HG02938 (cell line): ENCODE results near the gene KRTAP20-4.

Experiments used
- ATAC-seq: cut with Tn5 transposase; IDR thresholded peaks from one replicate; pipeline ENCODE4 v1.9.1; 2021; ENCODE audit warnings: mild to moderate bottlenecking, moderate library complexity; ENCODE audit not compliant: unreplicated experiment

The KRTAP20-4 gene

GRCh38 chr21:30620522-30620921 is at the start of gene KRTAP20-4:
Gene KRTAP20-4 (plus strand): TSS chr21:30620627.
- ATAC-seq, result no peak

GRCh38 chr21:30577766-30578165 is 42.7 kb upstream of the KRTAP20-4 start:
- no peak for ATAC-seq

- no peak for ATAC-seq
Measured at GRCh38 chr21:30579346-30579745, 41.1 kb upstream of the KRTAP20-4 start.

GRCh38 chr21:30580132-30580531 is 40.3 kb upstream of the KRTAP20-4 start:
- no peak for ATAC-seq

- ATAC-seq, result no peak
Measured at GRCh38 chr21:30582870-30583269, 37.6 kb upstream of the KRTAP20-4 start.

GRCh38 chr21:30590297-30590696 is 30.1 kb upstream of the KRTAP20-4 start, which contains the start of gene KRTAP22-2:
Gene KRTAP22-2 (minus strand): TSS chr21:30590397.
- no peak for ATAC-seq

GRCh38 chr21:30592140-30592539 is 28.3 kb upstream of the KRTAP20-4 start, which contains the start of gene KRTAP6-3:
Gene KRTAP6-3 (plus strand): TSS chr21:30592440. CDS start chr21:30592446, 6 bp downstream.
- ATAC-seq, result no peak

- ATAC-seq, result no peak
Measured at GRCh38 chr21:30598802-30599201, 21.6 kb upstream of the KRTAP20-4 start, which contains the start of gene KRTAP6-2. Gene KRTAP6-2 (minus strand): TSS chr21:30598902. CDS start chr21:30598874, 28 bp downstream.

- no peak for ATAC-seq
Measured at GRCh38 chr21:30600787-30601186, 19.6 kb upstream of the KRTAP20-4 start, which contains the start of gene KRTAP22-1. Gene KRTAP22-1 (plus strand): TSS chr21:30601087.

- no peak for ATAC-seq
Measured at GRCh38 chr21:30605968-30606367, 14.5 kb upstream of the KRTAP20-4 start.

- ATAC-seq, result no peak
Measured at GRCh38 chr21:30612132-30612531, 8.3 kb upstream of the KRTAP20-4 start.

- no peak for ATAC-seq
Measured at GRCh38 chr21:30613836-30614235, 6.6 kb upstream of the KRTAP20-4 start, which contains the start of gene KRTAP6-1. Gene KRTAP6-1 (minus strand): TSS chr21:30613930. CDS start chr21:30613904, 26 bp downstream.

- ATAC-seq, result no peak
Measured at GRCh38 chr21:30615199-30615598, 5.2 kb upstream of the KRTAP20-4 start.

- no peak for ATAC-seq
Measured at GRCh38 chr21:30616125-30616524, 4.3 kb upstream of the KRTAP20-4 start, which contains the start of gene KRTAP20-1. Gene KRTAP20-1 (plus strand): TSS chr21:30616425. CDS start chr21:30616455, 30 bp downstream.

GRCh38 chr21:30620080-30620479 is 347 bp upstream of the KRTAP20-4 start:
- no peak for ATAC-seq

- ATAC-seq, result no peak
Measured at GRCh38 chr21:30623362-30623761, 2.9 kb downstream of the KRTAP20-4 start.

- no peak for ATAC-seq
Measured at GRCh38 chr21:30625449-30626165, 5.2 kb downstream of the KRTAP20-4 start.

- no peak for ATAC-seq
Measured at GRCh38 chr21:30628109-30628508, 7.7 kb downstream of the KRTAP20-4 start.

GRCh38 chr21:30629200-30629599 is 8.8 kb downstream of the KRTAP20-4 start:
- ATAC-seq, result no peak

- ATAC-seq, result no peak
Measured at GRCh38 chr21:30634906-30635305, 14.5 kb downstream of the KRTAP20-4 start, which contains the start of gene KRTAP20-2. Gene KRTAP20-2 (plus strand): TSS chr21:30635206. CDS start chr21:30635264, 58 bp downstream.

- ATAC-seq, result no peak
Measured at GRCh38 chr21:30638686-30639085, 18.3 kb downstream of the KRTAP20-4 start.

- no peak for ATAC-seq
Measured at GRCh38 chr21:30642564-30642963, 22.1 kb downstream of the KRTAP20-4 start, which contains the start of gene KRTAP20-3. Gene KRTAP20-3 (plus strand): TSS chr21:30642864.
